HG02588 (cell line): ENCODE measurements around the gene CLIC5.

Source experiments
- ATAC-seq: cut with Tn5 transposase; IDR thresholded peaks from one replicate; pipeline ENCODE4 v1.9.1; 2021; ENCODE audit warnings: mild to moderate bottlenecking, moderate library complexity; ENCODE audit not compliant: unreplicated experiment

The CLIC5 gene

GRCh38 chr6:45900808-45901752 lies 114.6 kb downstream of the CLIC5 start:
- no peak for ATAC-seq

- ATAC-seq: no peak
Observed at GRCh38 chr6:45899683-45899946, 116.0 kb downstream of the CLIC5 start.

GRCh38 chr6:45898941-45899682 lies 116.5 kb downstream of the CLIC5 start:
- ATAC-seq: no peak

- ATAC-seq: no peak
Observed at GRCh38 chr6:45896783-45897441, 118.7 kb downstream of the CLIC5 start.

GRCh38 chr6:45895569-45895968 lies 120.1 kb downstream of the CLIC5 start:
- ATAC-seq: no peak

- ATAC-seq: no peak
Observed at GRCh38 chr6:45892696-45893245, 122.9 kb downstream of the CLIC5 start.

GRCh38 chr6:45892196-45892595 lies 123.5 kb downstream of the CLIC5 start:
- no peak for ATAC-seq

- ATAC-seq: no peak
Observed at GRCh38 chr6:45886776-45887175, 128.9 kb downstream of the CLIC5 start.

GRCh38 chr6:45884336-45884735 lies 131.3 kb downstream of the CLIC5 start:
- ATAC-seq: no peak

- no peak for ATAC-seq
Observed at GRCh38 chr6:45882671-45883070, 133.0 kb downstream of the CLIC5 start.

GRCh38 chr6:45881705-45882467 lies 133.8 kb downstream of the CLIC5 start:
- no peak for ATAC-seq

- ATAC-seq: no peak
Observed at GRCh38 chr6:45880676-45881075, 135.0 kb downstream of the CLIC5 start.

GRCh38 chr6:45880159-45880558 lies 135.5 kb downstream of the CLIC5 start:
- no peak for ATAC-seq

GRCh38 chr6:45877970-45878590 lies 137.6 kb downstream of the CLIC5 start:
- ATAC-seq: no peak

GRCh38 chr6:45872827-45873365 lies 142.8 kb downstream of the CLIC5 start:
- no peak for ATAC-seq

GRCh38 chr6:45870531-45870930 lies 145.1 kb downstream of the CLIC5 start:
- ATAC-seq: no peak

- no peak for ATAC-seq
Observed at GRCh38 chr6:45864651-45865050, 151.0 kb downstream of the CLIC5 start.

- ATAC-seq: no peak
Observed at GRCh38 chr6:45858691-45859090, 157.0 kb downstream of the CLIC5 start.

- no peak for ATAC-seq
Observed at GRCh38 chr6:45857827-45858226, 157.8 kb downstream of the CLIC5 start.
